GM12878 (cell line): ENCODE measurements around the gene POR. TPM values are rescaled to one million over a fixed set of nuclear protein-coding genes. Genes with fewer than 3 reads are reported as not detected.

Experiments
- ATAC-seq: fragments of 200-7000 bp; cut with Tn5 transposase; 3 replicates; pipeline ENCODE4 v1.9.1; 2020; ENCODE audit warnings: mild to moderate bottlenecking, moderate library complexity
- BruUV-seq: library from RNA; stranded (reverse); fragments of 400-500 nt; replicated peaks from 2 replicates; lab custom pipeline; 2021; lab: Mats Ljungman, UMichigan
- CTCF ChIA-PET: fragments of 300-600 bp; sonication (Branson Sonifier 250); formaldehyde crosslinking; extraction: SDS; loops from one replicate; lab custom pipeline; 2021; ENCODE audit warnings: inconsistent platforms; lab: Yijun Ruan, JAX
- POLR2A ChIA-PET: fragments of 350-600 bp; formaldehyde crosslinking; extraction: SDS; loops from one replicate; lab custom pipeline; 2021; ENCODE audit warnings: inconsistent platforms; lab: Charles Lee
- RAD21 ChIA-PET: fragments of 300-600 bp; sonication (Branson Sonifier 250); formaldehyde crosslinking; loops from one replicate; lab custom pipeline; 2023; ENCODE audit warnings: antibody characterized with exemption; ENCODE audit not compliant: unreplicated experiment; lab: Charles Lee
- SMC1A ChIA-PET: fragments of 300-600 bp; sonication (Branson Sonifier 250); formaldehyde crosslinking; loops from one replicate; lab custom pipeline; 2023; ENCODE audit not compliant: unreplicated experiment, uncharacterized antibody; lab: Charles Lee
- DNase-seq: peaks from one replicate; pipeline ENCODE4 v3.0.0-alpha.2; 2011; ENCODE audit warnings: low read depth, low spot score
- FAIRE-seq: peaks from 3 replicates; lab custom pipeline; 2011; peaks lifted over from hg19 to GRCh38; lab: Jason Lieb, UNC
- H2AFZ ChIP-seq: 2 replicates; pipeline ENCODE4 v1.6.0; 2011; ENCODE audit warnings: low read depth, low read length, control low read depth; ENCODE audit not compliant: control insufficient read depth
- H3K27ac ChIP-seq: 2 replicates; pipeline ENCODE4 v1.5.1; 2011; ENCODE audit warnings: control low read depth; ENCODE audit not compliant: control insufficient read depth, insufficient read depth
- H3K27me3 ChIP-seq, 2 experiments: replicated peaks in 1 of 2; 2 replicates each; pipeline versions ENCODE4 v1.6.0 to v1.6.1; 2011; ENCODE audit warnings: low read length in 1 of 2; ENCODE audit not compliant: control insufficient read depth in 2 of 2, insufficient read depth in 2 of 2
- H3K36me3 ChIP-seq, 2 experiments: 2 replicates each; pipeline ENCODE4 v1.5.1; 2011; ENCODE audit warnings: low read length in 1 of 2; ENCODE audit not compliant: control insufficient read depth in 2 of 2, insufficient read depth in 2 of 2
- H3K4me1 ChIP-seq: 2 replicates; pipeline ENCODE4 v1.6.1; 2011; ENCODE audit warnings: mild to moderate bottlenecking, low read length, moderate library complexity, mixed read lengths; ENCODE audit not compliant: control insufficient read depth, insufficient read depth
- H3K4me2 ChIP-seq: 2 replicates; pipeline ENCODE4 v1.6.0; 2011; ENCODE audit warnings: control low read depth; ENCODE audit not compliant: control insufficient read depth, insufficient read depth
- H3K4me3 ChIP-seq: fragments of 200-600 bp; sonication (generic); 2 replicates; pipeline ENCODE4 v1.5.1; 2016
- H3K79me2 ChIP-seq: 2 replicates; pipeline ENCODE4 v1.6.0; 2011; ENCODE audit warnings: low read length; ENCODE audit not compliant: control insufficient read depth, insufficient read depth
- H3K9ac ChIP-seq: 2 replicates; pipeline ENCODE4 v1.8.0; 2011; ENCODE audit warnings: low read length, control low read depth, mixed read lengths; ENCODE audit not compliant: control insufficient read depth, insufficient read depth
- H3K9me3 ChIP-seq: replicated peaks from 3 replicates; pipeline ENCODE4 v1.5.1; 2011; ENCODE audit warnings: mild to moderate bottlenecking, low read length; ENCODE audit not compliant: control insufficient read depth, insufficient read depth
- H4K20me1 ChIP-seq: 2 replicates; pipeline ENCODE4 v1.6.0; 2011; ENCODE audit not compliant: control insufficient read depth, insufficient read depth
- CHD4 ChIP-seq: fragments of 200-600 bp; sonication (generic); IDR thresholded peaks from 2 replicates; pipeline ENCODE4 v1.6.1; 2016; ENCODE audit warnings: mild to moderate bottlenecking
- NR2C2 ChIP-seq: IDR thresholded peaks from 2 replicates; pipeline ENCODE4 v1.6.1; 2011; ENCODE audit warnings: borderline replicate concordance, low read depth; ENCODE audit not compliant: control insufficient read depth, insufficient read length
- PBX3 ChIP-seq: IDR thresholded peaks from 2 replicates; pipeline ENCODE4 v1.6.1; 2011; ENCODE audit warnings: mild to moderate bottlenecking, low read depth, low read length, moderate library complexity; ENCODE audit not compliant: insufficient replicate concordance
- SPI1 ChIP-seq: IDR thresholded peaks from 2 replicates; pipeline ENCODE4 v1.6.1; 2011; ENCODE audit warnings: low read depth, mild to moderate bottlenecking, low read length, moderate library complexity, borderline replicate concordance; ENCODE audit not compliant: insufficient read depth
- SRF ChIP-seq, 2 experiments: IDR thresholded peaks; 2 replicates each; pipeline ENCODE4 v1.6.1; 2011; ENCODE audit warnings: low read depth in 2 of 2, low read length in 2 of 2, mild to moderate bottlenecking in 1 of 2, moderate library complexity in 1 of 2
- WGBS: methylation state at CpG from one replicate; pipeline ENCODE4 v1.1.6; 2016; ENCODE audit warnings: low lambda C conversion rate; ENCODE audit not compliant: insufficient replicate concordance, insufficient coverage; ENCODE audit errors: missing lambda C conversion rate; 5-methylcytosine and 5-hydroxymethylcytosine counted together
- in situ Hi-C: fragments of 300-500 bp; cut with MboI; formaldehyde crosslinking; loops from 9 replicates; pipeline ENCODE4 v1.14.3; 2018; ENCODE audit warnings: mixed read lengths
- intact Hi-C: fragments of 100-400 bp; cut with micrococcal nuclease; formaldehyde crosslinking; loops from one replicate; pipeline ENCODE4 v1.14.2; 2022; ENCODE audit not compliant: unreplicated experiment
- polyA plus RNA-seq, 11 experiments: library from polyadenylated mRNA; depleted of rRNA in 4 of 11; unstranded in 6 of 11; stranded (reverse) in 5 of 11; fragments of >200 nt; fragmentation: Nextera tagmentation in 4 of 11; fragmentation: Illumina TruSeq in 1 of 11; extraction: Ambion mirVana in 4 of 11; extraction: Trizol in 1 of 11; gene quantifications; 1 replicate in 1 of 11; 2 replicates in 10 of 11; pipeline versions ENCODE4 v1.2.1 to v1.2.3, GENCODE V29; 2011 to 2016; ENCODE audit warnings: inconsistent platforms in 2 of 11, missing spikeins in 2 of 11, low read depth in 1 of 11
- total RNA-seq, 4 experiments: library from RNA; depleted of rRNA in 3 of 4; stranded (reverse); fragments of >200 nt in 3 of 4; fragmentation: Illumina TruSeq in 1 of 4; extraction: Trizol in 1 of 4; gene quantifications; 2 replicates each; pipeline versions ENCODE4 v1.2.1 to v1.2.3, GENCODE V29; 2013 to 2021
- TF ChIP-seq, protein P1 (sequence below): fragments of 450-650 bp; IDR thresholded peaks from 2 replicates; pipeline ENCODE4 v1.6.1; 2017; ENCODE audit warnings: mild to moderate bottlenecking

The POR gene
- total and polyA plus RNA-seq, 10 of the 15 experiments (the other 5 are each of a cell fraction or from before 2014, with no cell fraction given): 2.2 to 75.8 (median 35.9) TPM

DNA sequence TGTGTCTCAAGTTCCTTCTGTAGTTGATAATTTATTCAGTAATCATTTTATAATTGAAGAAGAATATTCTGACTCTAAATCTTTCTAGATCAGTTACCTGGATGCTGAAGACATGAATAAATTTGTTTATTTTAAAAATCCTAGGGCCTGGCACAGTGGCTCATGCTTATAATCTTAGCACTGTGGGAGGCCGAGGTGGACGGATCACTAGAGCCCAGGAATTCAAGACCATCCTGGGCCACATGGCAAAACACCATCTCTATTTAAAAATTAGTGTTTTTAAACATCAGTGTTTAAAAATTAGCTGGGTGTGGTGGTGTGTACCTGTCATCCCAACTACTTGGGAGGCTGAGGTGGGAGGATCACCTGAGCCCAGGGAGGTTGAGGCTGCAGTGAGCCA, 9.3 kb downstream of the POR start:
- no TSS peak for BruUV-seq
- Histone ChIP-seq H3K4me3 (no peak overlapping the region), H3K4me2 (no peak overlapping the region), H3K79me2 (peaks cover 29% of the 10 kb centered on the region), H3K9me3 (no peaks in the 10 kb centered on the region), H3K27ac (no peak overlapping the region), H3K4me1 (peaks cover 35% of the 10 kb centered on the region), H4K20me1 (no peaks in the 10 kb centered on the region), H2AFZ (no peak overlapping the region), H3K27me3 (no peaks in the 10 kb centered on the region), H3K9ac (no peak overlapping the region), H3K36me3 (no peaks in the 10 kb centered on the region)
- FAIRE-seq (no peak), ATAC-seq (no peak), DNase-seq (no peak)
- in situ Hi-C loops (no loop called here), intact Hi-C loops (no loop called here)
- ChIA-PET RAD21 (no interaction called here), POLR2A (interaction anchor here (2.7 kb wide), 1 partner anchor 9 kb away, joined by 17 read pairs; the partner anchor contains the start of gene POR), CTCF (interaction anchor here (0.6 to 1.3 kb wide), 2 partner anchors 95 to 161 kb away, joined by 3 to 4 read pairs; no protein-coding TSS in a partner anchor), SMC1A (interaction anchor here (1.6 kb wide), 1 partner anchor 8 kb away, joined by 8 read pairs; no protein-coding TSS in a partner anchor)
- 100% methylated on average over 2 of the region's 2 CpGs for WGBS
- TF ChIP-seq SRF (IDR thresholded peaks at IDR 0.05; ENCODE audit: low read depth in 2 of 2, low read length in 2 of 2) (no peak), CHD4 (no peak), SPI1 (no peak), PBX3 (no peak), NR2C2 (no peak)
- TF ChIP-seq, protein P1, sequence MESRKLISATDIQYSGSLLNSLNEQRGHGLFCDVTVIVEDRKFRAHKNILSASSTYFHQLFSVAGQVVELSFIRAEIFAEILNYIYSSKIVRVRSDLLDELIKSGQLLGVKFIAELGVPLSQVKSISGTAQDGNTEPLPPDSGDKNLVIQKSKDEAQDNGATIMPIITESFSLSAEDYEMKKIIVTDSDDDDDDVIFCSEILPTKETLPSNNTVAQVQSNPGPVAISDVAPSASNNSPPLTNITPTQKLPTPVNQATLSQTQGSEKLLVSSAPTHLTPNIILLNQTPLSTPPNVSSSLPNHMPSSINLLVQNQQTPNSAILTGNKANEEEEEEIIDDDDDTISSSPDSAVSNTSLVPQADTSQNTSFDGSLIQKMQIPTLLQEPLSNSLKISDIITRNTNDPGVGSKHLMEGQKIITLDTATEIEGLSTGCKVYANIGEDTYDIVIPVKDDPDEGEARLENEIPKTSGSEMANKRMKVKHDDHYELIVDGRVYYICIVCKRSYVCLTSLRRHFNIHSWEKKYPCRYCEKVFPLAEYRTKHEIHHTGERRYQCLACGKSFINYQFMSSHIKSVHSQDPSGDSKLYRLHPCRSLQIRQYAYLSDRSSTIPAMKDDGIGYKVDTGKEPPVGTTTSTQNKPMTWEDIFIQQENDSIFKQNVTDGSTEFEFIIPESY: no peak
